HG03066 (cell line): ENCODE data around the gene C18orf54.
"Not testable (repeated sequence)": the region's sequence is repeated elsewhere in the genome, so short reads cannot be mapped to it uniquely, and the experiment has no call there.

Experiments
- ATAC-seq: cut with Tn5 transposase; IDR thresholded peaks from one replicate; pipeline ENCODE4 v1.9.1; 2021; ENCODE audit warnings: low read depth; ENCODE audit not compliant: unreplicated experiment

C18orf54 gene

GRCh38 chr18:54357660-54358494 lies at the start of gene C18orf54, which contains the start of gene STARD6:
Gene C18orf54, plus strand, starts transcription at chr18:54357906. Its CDS starts 2,667 bp downstream, at chr18:54360573.
Gene STARD6, minus strand, starts transcription at chr18:54357858. Its CDS starts 3,285 bp downstream, at chr18:54354573.
- ATAC-seq = peak; percentile 89

GRCh38 chr18:54309564-54309963 lies 48.1 kb upstream of the C18orf54 start:
- ATAC-seq = not testable (repeated sequence)

GRCh38 chr18:54316071-54316820 lies 41.5 kb upstream of the C18orf54 start:
- ATAC-seq = no peak

GRCh38 chr18:54323561-54323960 lies 34.1 kb upstream of the C18orf54 start:
- ATAC-seq = no peak

- no peak for ATAC-seq
Measured at GRCh38 chr18:54323970-54324369, 33.7 kb upstream of the C18orf54 start.

- no peak for ATAC-seq
Measured at GRCh38 chr18:54327818-54328217, 29.9 kb upstream of the C18orf54 start.

- no peak for ATAC-seq
Measured at GRCh38 chr18:54329787-54330186, 27.9 kb upstream of the C18orf54 start.

GRCh38 chr18:54330768-54331548 lies 26.7 kb upstream of the C18orf54 start:
- ATAC-seq = no peak

- no peak for ATAC-seq
Measured at GRCh38 chr18:54335638-54336173, 22.0 kb upstream of the C18orf54 start.

- ATAC-seq = no peak
Measured at GRCh38 chr18:54338230-54338629, 19.5 kb upstream of the C18orf54 start.

- ATAC-seq = no peak
Measured at GRCh38 chr18:54351186-54351585, 6.5 kb upstream of the C18orf54 start.

GRCh38 chr18:54357082-54357659 lies 535 bp upstream of the C18orf54 start:
- ATAC-seq = peak; percentile 1

GRCh38 chr18:54358495-54359040 lies 862 bp downstream of the C18orf54 start:
- peak; percentile 17 for ATAC-seq

GRCh38 chr18:54359233-54359632 lies 1.5 kb downstream of the C18orf54 start:
- ATAC-seq = no peak

GRCh38 chr18:54360406-54360805 lies 2.7 kb downstream of the C18orf54 start:
- no peak for ATAC-seq

- ATAC-seq = peak; percentile 83
Measured at GRCh38 chr18:54378057-54378456, 20.4 kb downstream of the C18orf54 start.

- ATAC-seq = no peak
Measured at GRCh38 chr18:54381640-54382039, 23.9 kb downstream of the C18orf54 start.

GRCh38 chr18:54382076-54382475 lies 24.4 kb downstream of the C18orf54 start:
- no peak for ATAC-seq

- no peak for ATAC-seq
Measured at GRCh38 chr18:54382733-54383252, 25.1 kb downstream of the C18orf54 start.

GRCh38 chr18:54386043-54386442 lies 28.3 kb downstream of the C18orf54 start:
- no peak for ATAC-seq
